Measurements from ENCODE around the gene GDF10. TPM values are rescaled to one million over a fixed set of nuclear protein-coding genes. Genes with fewer than 3 reads are reported as not detected.

GDF10 gene, protein sequence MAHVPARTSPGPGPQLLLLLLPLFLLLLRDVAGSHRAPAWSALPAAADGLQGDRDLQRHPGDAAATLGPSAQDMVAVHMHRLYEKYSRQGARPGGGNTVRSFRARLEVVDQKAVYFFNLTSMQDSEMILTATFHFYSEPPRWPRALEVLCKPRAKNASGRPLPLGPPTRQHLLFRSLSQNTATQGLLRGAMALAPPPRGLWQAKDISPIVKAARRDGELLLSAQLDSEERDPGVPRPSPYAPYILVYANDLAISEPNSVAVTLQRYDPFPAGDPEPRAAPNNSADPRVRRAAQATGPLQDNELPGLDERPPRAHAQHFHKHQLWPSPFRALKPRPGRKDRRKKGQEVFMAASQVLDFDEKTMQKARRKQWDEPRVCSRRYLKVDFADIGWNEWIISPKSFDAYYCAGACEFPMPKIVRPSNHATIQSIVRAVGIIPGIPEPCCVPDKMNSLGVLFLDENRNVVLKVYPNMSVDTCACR
- polyA plus RNA-seq (2012; rRNA removed), result 0.02 TPM in 1 of 2 replicates, not detected in the other
- 0.04 TPM in 1 of 2 replicates, not detected in the other for polyA plus RNA-seq (2012; cell fraction: cytosol; rRNA removed)
- polyA plus RNA-seq (2012; cell fraction: nucleus; rRNA removed), result not detected in 2 replicates

DNA sequence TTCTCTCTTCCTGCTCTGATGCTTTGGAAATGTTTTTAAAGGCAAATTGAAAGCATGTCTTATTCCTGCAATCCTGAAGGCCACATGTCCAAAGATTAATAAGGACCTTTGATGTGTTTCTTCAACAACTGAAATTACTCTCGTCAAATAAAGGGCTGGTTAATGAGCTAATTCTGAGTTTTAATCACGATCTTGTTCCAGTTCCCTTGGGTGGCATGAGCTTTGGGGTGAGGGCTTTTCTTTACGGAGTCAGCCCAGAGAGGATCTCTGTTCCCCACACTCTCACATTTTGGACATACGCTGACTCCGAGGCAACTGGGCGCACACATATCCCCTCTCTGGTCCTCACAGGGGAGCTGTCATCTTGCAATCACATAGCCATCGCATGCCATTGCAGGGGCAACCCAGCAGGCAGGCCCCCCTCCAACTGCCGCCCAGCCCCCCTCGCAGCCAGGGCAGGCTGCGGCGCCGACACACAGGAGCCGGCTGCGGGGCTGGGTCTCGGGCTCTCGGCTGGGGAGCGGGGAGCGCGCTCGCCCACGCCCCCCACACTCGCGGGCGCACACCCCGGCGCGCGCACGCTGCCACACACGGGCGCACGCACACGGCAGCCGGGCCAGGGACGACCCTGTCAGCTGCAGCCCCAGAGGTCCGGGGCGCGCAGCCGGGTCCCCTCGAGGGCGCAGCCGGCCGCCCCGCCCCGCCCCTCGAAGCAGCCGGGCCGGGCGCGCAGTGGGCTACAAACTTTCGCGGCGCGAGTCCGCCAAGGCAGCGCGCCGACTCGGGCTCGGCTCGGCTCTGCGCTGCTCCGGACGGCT is at the start of gene GDF10:
GDF10 (plus strand) TSS at position 587 of the 818 bp plus-strand sequence. CDS start 455 bp downstream, outside the sequence.
- ChIA-PET POLR2A (interaction anchor here (0.9 to 1.7 kb wide), 4 partner anchors 14 to 266 kb away, joined by 3 to 4 read pairs (median 4); no protein-coding TSS in a partner anchor), CTCF (interaction anchor here (4.3 to 5.2 kb wide), 2 partner anchors 12 to 275 kb away, joined by 28 to 50 read pairs; no protein-coding TSS in a partner anchor)
- H3K79me2 ChIP-seq (ENCODE audit: insufficient read depth), result no peaks in the 10 kb centered on the region
- H3K9me3 ChIP-seq, result no peaks in the 10 kb centered on the region
- H3K9ac ChIP-seq, result no peak within 1 kb of the TSS
- TF ChIP-seq EZH2phosphoT487 (IDR thresholded peaks at IDR 0.05; ENCODE audit: borderline replicate concordance, low read depth) (no peak), TEAD4 (IDR thresholded peaks at IDR 0.05; ENCODE audit: borderline replicate concordance, insufficient read depth) (no peak), FOXJ3 (CRISPR knock-in tag; IDR thresholded peaks at IDR 0.05) (no peak), CHD2 (IDR thresholded peaks at IDR 0.05; ENCODE audit: low read length, partially characterized antibody) (no peak), FOSL2 (IDR thresholded peaks at IDR 0.05; ENCODE audit: borderline replicate concordance, low read depth) (no peak), ELF1 (IDR thresholded peaks at IDR 0.05) (no peak), SIN3A (IDR thresholded peaks at IDR 0.05; ENCODE audit: borderline replicate concordance, low read depth, low read length) (no peak), RXRA (IDR thresholded peaks at IDR 0.05; ENCODE audit: borderline replicate concordance, low read depth) (no peak), GATA2 (CRISPR knock-in tag; IDR thresholded peaks at IDR 0.05) (no peak), FOXM1 (IDR thresholded peaks at IDR 0.05; ENCODE audit: low read depth) (no peak), TAF1 (IDR thresholded peaks at IDR 0.05; ENCODE audit: borderline replicate concordance, low read depth, low read length) (no peak), MEF2A (IDR thresholded peaks at IDR 0.05; ENCODE audit: borderline replicate concordance, low read depth) (no peak), EP300 (IDR thresholded peaks at IDR 0.05; ENCODE audit: borderline replicate concordance in 1 of 2, low read depth in 1 of 2, low read length in 1 of 2) (no peak), MXI1 (IDR thresholded peaks at IDR 0.05; ENCODE audit: low read depth, low read length) (no peak)
- TF ChIP-seq, protein P1, sequence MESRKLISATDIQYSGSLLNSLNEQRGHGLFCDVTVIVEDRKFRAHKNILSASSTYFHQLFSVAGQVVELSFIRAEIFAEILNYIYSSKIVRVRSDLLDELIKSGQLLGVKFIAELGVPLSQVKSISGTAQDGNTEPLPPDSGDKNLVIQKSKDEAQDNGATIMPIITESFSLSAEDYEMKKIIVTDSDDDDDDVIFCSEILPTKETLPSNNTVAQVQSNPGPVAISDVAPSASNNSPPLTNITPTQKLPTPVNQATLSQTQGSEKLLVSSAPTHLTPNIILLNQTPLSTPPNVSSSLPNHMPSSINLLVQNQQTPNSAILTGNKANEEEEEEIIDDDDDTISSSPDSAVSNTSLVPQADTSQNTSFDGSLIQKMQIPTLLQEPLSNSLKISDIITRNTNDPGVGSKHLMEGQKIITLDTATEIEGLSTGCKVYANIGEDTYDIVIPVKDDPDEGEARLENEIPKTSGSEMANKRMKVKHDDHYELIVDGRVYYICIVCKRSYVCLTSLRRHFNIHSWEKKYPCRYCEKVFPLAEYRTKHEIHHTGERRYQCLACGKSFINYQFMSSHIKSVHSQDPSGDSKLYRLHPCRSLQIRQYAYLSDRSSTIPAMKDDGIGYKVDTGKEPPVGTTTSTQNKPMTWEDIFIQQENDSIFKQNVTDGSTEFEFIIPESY (IDR thresholded peaks at IDR 0.05; ENCODE audit: borderline replicate concordance, low read depth), result no peak
- no peaks in the 10 kb centered on the region for H3F3A ChIP-seq (replicated peaks; ENCODE audit: insufficient read depth)
- H3K27me3 ChIP-seq (ENCODE audit: insufficient read depth), result peaks cover 43% of the 10 kb centered on the region
- H3K4me1 ChIP-seq (ENCODE audit: control insufficient read depth in 1 of 2, insufficient read depth in 2 of 2, low read depth in 1 of 2, low read length in 1 of 2), result peaks cover 0 to 56% of the 10 kb centered on the region in 2 experiments; a peak in 1 of 4 replicates
- H3K4me2 ChIP-seq, result peak within 1 kb of the TSS; percentile 19; the same call in 1 of the 2 replicates
- no peaks in the 10 kb centered on the region for H3K9me2 ChIP-seq
- DNase-seq, result peak; percentile 73
- no peaks in the 10 kb centered on the region for H3K36me3 ChIP-seq (replicated peaks in 1 of 2; ENCODE audit: control insufficient read depth in 1 of 2, insufficient read depth in 2 of 2, low read length in 1 of 2)
- H4K20me1 ChIP-seq (ENCODE audit: insufficient read depth), result no peaks in the 10 kb centered on the region
- no peak within 1 kb of the TSS for H2AFZ ChIP-seq (ENCODE audit: low read depth)
- peak within 1 kb of the TSS in 1 of 2 experiments; percentile 71; a peak in 1 of 4 replicates for H3K27ac ChIP-seq (ENCODE audit: low read depth in 2 of 2, low read length in 1 of 2)
- H3K4me3 ChIP-seq (ENCODE audit: low read depth in 2 of 2, low read length in 1 of 2), result peak within 1 kb of the TSS in 1 of 2 experiments; percentile 49; a peak in 2 of 4 replicates
- WGBS (ENCODE audit: low lambda C conversion rate), result 46% methylated on average over 5 of the region's 64 CpGs
